WTC11 (cell line): ENCODE measurements around the gene FAM24A.

Experiments used
- ETV6 ChIP-seq: sonication (generic); formaldehyde crosslinking; IDR thresholded peaks from 2 replicates; pipeline ENCODE4 v1.8.1; 2022; ENCODE audit warnings: mild to moderate bottlenecking, missing genetic modification reagents
- FOXK1 ChIP-seq: sonication (generic); formaldehyde crosslinking; IDR thresholded peaks from 2 replicates; pipeline ENCODE4 v1.8.0; 2022; ENCODE audit warnings: mild to moderate bottlenecking, moderate library complexity, missing genetic modification reagents
- NFYB ChIP-seq: sonication (generic); formaldehyde crosslinking; conservative IDR thresholded peaks from 2 replicates; pipeline ENCODE4 v1.8.0; 2022; ENCODE audit warnings: low read depth, missing genetic modification reagents
- SP1 ChIP-seq: sonication (generic); formaldehyde crosslinking; conservative IDR thresholded peaks from 2 replicates; pipeline ENCODE4 v1.8.1; 2022; ENCODE audit warnings: missing genetic modification reagents
- TEAD4 ChIP-seq: sonication (generic); formaldehyde crosslinking; IDR thresholded peaks from 2 replicates; pipeline ENCODE4 v1.8.0; 2022; ENCODE audit warnings: mild to moderate bottlenecking, missing genetic modification reagents
- USF1 ChIP-seq: sonication (generic); formaldehyde crosslinking; IDR thresholded peaks from 2 replicates; pipeline ENCODE4 v1.8.0; 2022; ENCODE audit warnings: mild to moderate bottlenecking, missing genetic modification reagents
- ZNF232 ChIP-seq: sonication (generic); formaldehyde crosslinking; IDR thresholded peaks from 2 replicates; pipeline ENCODE4 v1.8.0; 2022; ENCODE audit warnings: mild to moderate bottlenecking, missing genetic modification reagents
- ZNF423 ChIP-seq: fragments of 250-450 bp; sonication (Bioruptor Pico); IDR thresholded peaks from 2 replicates; pipeline ENCODE4 v2.1.2; 2022; ENCODE audit warnings: mild to moderate bottlenecking, moderate library complexity
- TF ChIP-seq, protein P1 (sequence below): fragments of 200-600 bp; IDR thresholded peaks from 2 replicates; pipeline ENCODE4 v1.8.0; 2022; ENCODE audit warnings: antibody characterized with exemption
- TF ChIP-seq, protein P2 (sequence below): sonication (generic); formaldehyde crosslinking; IDR thresholded peaks from 2 replicates; pipeline ENCODE4 v1.8.0; 2022; ENCODE audit warnings: mild to moderate bottlenecking, missing genetic modification reagents
- TF ChIP-seq, protein P3 (sequence below): sonication (generic); formaldehyde crosslinking; IDR thresholded peaks from 2 replicates; pipeline ENCODE4 v1.8.1; 2023; ENCODE audit warnings: mild to moderate bottlenecking, moderate library complexity, missing genetic modification reagents

- TF ChIP-seq TEAD4, result no peak
- TF ChIP-seq, protein P1, sequence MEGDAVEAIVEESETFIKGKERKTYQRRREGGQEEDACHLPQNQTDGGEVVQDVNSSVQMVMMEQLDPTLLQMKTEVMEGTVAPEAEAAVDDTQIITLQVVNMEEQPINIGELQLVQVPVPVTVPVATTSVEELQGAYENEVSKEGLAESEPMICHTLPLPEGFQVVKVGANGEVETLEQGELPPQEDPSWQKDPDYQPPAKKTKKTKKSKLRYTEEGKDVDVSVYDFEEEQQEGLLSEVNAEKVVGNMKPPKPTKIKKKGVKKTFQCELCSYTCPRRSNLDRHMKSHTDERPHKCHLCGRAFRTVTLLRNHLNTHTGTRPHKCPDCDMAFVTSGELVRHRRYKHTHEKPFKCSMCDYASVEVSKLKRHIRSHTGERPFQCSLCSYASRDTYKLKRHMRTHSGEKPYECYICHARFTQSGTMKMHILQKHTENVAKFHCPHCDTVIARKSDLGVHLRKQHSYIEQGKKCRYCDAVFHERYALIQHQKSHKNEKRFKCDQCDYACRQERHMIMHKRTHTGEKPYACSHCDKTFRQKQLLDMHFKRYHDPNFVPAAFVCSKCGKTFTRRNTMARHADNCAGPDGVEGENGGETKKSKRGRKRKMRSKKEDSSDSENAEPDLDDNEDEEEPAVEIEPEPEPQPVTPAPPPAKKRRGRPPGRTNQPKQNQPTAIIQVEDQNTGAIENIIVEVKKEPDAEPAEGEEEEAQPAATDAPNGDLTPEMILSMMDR, result no peak
- TF ChIP-seq, protein P2, sequence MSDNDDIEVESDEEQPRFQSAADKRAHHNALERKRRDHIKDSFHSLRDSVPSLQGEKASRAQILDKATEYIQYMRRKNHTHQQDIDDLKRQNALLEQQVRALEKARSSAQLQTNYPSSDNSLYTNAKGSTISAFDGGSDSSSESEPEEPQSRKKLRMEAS (CRISPR knock-in tag), result no peak
- TF ChIP-seq ZNF232, result no peak
- no peak for TF ChIP-seq ETV6 (CRISPR knock-in tag)
- no peak for TF ChIP-seq FOXK1
- TF ChIP-seq SP1 (CRISPR knock-in tag), result no peak
- TF ChIP-seq ZNF423 (CRISPR knock-in tag), result no peak
- no peak for TF ChIP-seq USF1 (CRISPR knock-in tag)
- no peak for TF ChIP-seq NFYB
- TF ChIP-seq, protein P3, sequence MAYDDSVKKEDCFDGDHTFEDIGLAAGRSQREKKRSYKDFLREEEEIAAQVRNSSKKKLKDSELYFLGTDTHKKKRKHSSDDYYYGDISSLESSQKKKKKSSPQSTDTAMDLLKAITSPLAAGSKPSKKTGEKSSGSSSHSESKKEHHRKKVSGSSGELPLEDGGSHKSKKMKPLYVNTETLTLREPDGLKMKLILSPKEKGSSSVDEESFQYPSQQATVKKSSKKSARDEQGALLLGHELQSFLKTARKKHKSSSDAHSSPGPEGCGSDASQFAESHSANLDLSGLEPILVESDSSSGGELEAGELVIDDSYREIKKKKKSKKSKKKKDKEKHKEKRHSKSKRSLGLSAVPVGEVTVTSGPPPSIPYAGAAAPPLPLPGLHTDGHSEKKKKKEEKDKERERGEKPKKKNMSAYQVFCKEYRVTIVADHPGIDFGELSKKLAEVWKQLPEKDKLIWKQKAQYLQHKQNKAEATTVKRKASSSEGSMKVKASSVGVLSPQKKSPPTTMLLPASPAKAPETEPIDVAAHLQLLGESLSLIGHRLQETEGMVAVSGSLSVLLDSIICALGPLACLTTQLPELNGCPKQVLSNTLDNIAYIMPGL (CRISPR knock-in tag), result no peak
These were observed 27.6 kb upstream of the FAM24A start for GRCh38 chr10:122882766-122883165.
